Diencephalon (tissue), 1 donor: ENCODE measurements around the gene DRAM2. TPM values are rescaled to one million over a fixed set of nuclear protein-coding genes. Genes with fewer than 3 reads are reported as not detected.

Experiments used
- small RNA-seq: library from RNA; depleted of rRNA; stranded (forward); fragments of <200 nt; gene quantifications from one replicate; pipeline ENCODE3, GENCODE V24; 2014
- total RNA-seq: library from RNA; depleted of rRNA; stranded (reverse); fragments of >200 nt; gene quantifications from one replicate; pipeline ENCODE4 v1.2.3, GENCODE V29; 2014

The DRAM2 gene
- total RNA-seq, result 51.2 TPM

GRCh38 chr1:111139956-111140679 is at the start of gene DRAM2, which contains the start of gene CEPT1:
Gene DRAM2 (minus strand): TSS chr1:111140093. CDS start chr1:111131554, 8,539 bp downstream.
Gene CEPT1 (plus strand): TSS chr1:111140223. CDS start chr1:111147715, 7,492 bp downstream.

Small RNA genes within 50 kb of the gene (small RNA-seq; reads per million reads assigned to genes)
- not detected for gene AL355816.1

Other genes with a start within 250 kb of the DRAM2 start
- 18.9 TPM for gene LRIF1, start 176.2 kb downstream of the DRAM2 start, total RNA-seq
- gene CEPT1, start 130 bp upstream of the DRAM2 start, total RNA-seq, result 56.5 TPM
- gene DENND2D, start 60.6 kb upstream of the DRAM2 start, total RNA-seq, result 2.3 TPM
- gene CHI3L2, start 87.6 kb upstream of the DRAM2 start, total RNA-seq, result 0.92 TPM
- gene CHIA, start 150.8 kb upstream of the DRAM2 start, total RNA-seq, result not detected